Left lobe of liver (tissue), 2 donors: ENCODE results near the gene CHMP1A. TPM values are rescaled to one million over a fixed set of nuclear protein-coding genes. Genes with fewer than 3 reads are reported as not detected.
"Not testable (repeated sequence)": the region's sequence is repeated elsewhere in the genome, so short reads cannot be mapped to it uniquely, and the experiment has no call there.

Experiments
- ATAC-seq: fragments of 200-7000 bp; cut with Tn5 transposase; one replicate; pipeline ENCODE4 v1.9.1; 2020; ENCODE audit warnings: mild to moderate bottlenecking, moderate library complexity
- DNase-seq: peaks from one replicate; pipeline ENCODE4 v3.0.0-alpha.2; 2020; ENCODE audit warnings: low spot score
- total RNA-seq: library from RNA; stranded (reverse); gene quantifications from one replicate; pipeline ENCODE4 v1.2.1, GENCODE V29; 2021
- donor health status: DM: no; HTN: no; CAD: no; lungs with moderate emphysema.
- donor health status: DM: no; HTN: yes; CAD: no.

The CHMP1A gene
- total RNA-seq: 34.7 TPM

GRCh38 chr16:89657442-89658220, at the start of gene CHMP1A, which contains the start of gene SPATA33:
Gene CHMP1A, minus strand, starts transcription at chr16:89657708. Its CDS starts 120 bp downstream, at chr16:89657588.
Gene SPATA33, plus strand, starts transcription at chr16:89657836. Its CDS starts 76 bp downstream, at chr16:89657912.
- ATAC-seq: peak; percentile 95
- DNase-seq: peak; percentile 90

- ATAC-seq (no peak), DNase-seq (no peak)
Observed at GRCh38 chr16:89706518-89707260, 49.2 kb upstream of the CHMP1A start.

GRCh38 chr16:89705006-89705405, 47.5 kb upstream of the CHMP1A start:
- ATAC-seq: no peak
- no peak for DNase-seq

- ATAC-seq (no peak), DNase-seq (no peak)
Observed at GRCh38 chr16:89704281-89704680, 46.8 kb upstream of the CHMP1A start.

GRCh38 chr16:89701425-89702406, 44.2 kb upstream of the CHMP1A start, which contains the start of gene SPATA2L:
Gene SPATA2L, minus strand, starts transcription at chr16:89701705. Its CDS starts 473 bp downstream, at chr16:89701232.
- peak; percentile 74 for ATAC-seq
- DNase-seq: peak; percentile 97

- peak; percentile 60 for ATAC-seq
- DNase-seq: peak; percentile 82
Observed at GRCh38 chr16:89700649-89701424, 43.3 kb upstream of the CHMP1A start.

GRCh38 chr16:89700100-89700648, 42.7 kb upstream of the CHMP1A start:
- ATAC-seq (peak; percentile 70), DNase-seq (peak; percentile 100)

GRCh38 chr16:89699629-89700099, 42.2 kb upstream of the CHMP1A start:
- not testable (repeated sequence) for DNase-seq, ATAC-seq

- not testable (repeated sequence) for DNase-seq, ATAC-seq
Observed at GRCh38 chr16:89698717-89699116, 41.2 kb upstream of the CHMP1A start.

GRCh38 chr16:89697616-89698331, 40.3 kb upstream of the CHMP1A start:
- DNase-seq: no peak
- no peak for ATAC-seq

- peak; percentile 54 for DNase-seq
- ATAC-seq: no peak
Observed at GRCh38 chr16:89697161-89697615, 39.7 kb upstream of the CHMP1A start.

- no peak for ATAC-seq
- peak; percentile 49 for DNase-seq
Observed at GRCh38 chr16:89696670-89697128, 39.2 kb upstream of the CHMP1A start.

GRCh38 chr16:89695875-89696669, 38.6 kb upstream of the CHMP1A start:
- ATAC-seq: no peak
- peak; percentile 49 for DNase-seq

GRCh38 chr16:89695086-89695874, 37.8 kb upstream of the CHMP1A start:
- DNase-seq: no peak
- ATAC-seq: no peak

- ATAC-seq, DNase-seq: not testable (repeated sequence)
Observed at GRCh38 chr16:89694784-89695085, 37.2 kb upstream of the CHMP1A start.

GRCh38 chr16:89693931-89694783, 36.6 kb upstream of the CHMP1A start:
- ATAC-seq (peak; percentile 3), DNase-seq (no peak)
